ENCODE results near the gene RSL1D1.
"Not testable (repeated sequence)": the region's sequence is repeated elsewhere in the genome, so short reads cannot be mapped to it uniquely, and the experiment has no call there.

The RSL1D1 gene

DNA sequence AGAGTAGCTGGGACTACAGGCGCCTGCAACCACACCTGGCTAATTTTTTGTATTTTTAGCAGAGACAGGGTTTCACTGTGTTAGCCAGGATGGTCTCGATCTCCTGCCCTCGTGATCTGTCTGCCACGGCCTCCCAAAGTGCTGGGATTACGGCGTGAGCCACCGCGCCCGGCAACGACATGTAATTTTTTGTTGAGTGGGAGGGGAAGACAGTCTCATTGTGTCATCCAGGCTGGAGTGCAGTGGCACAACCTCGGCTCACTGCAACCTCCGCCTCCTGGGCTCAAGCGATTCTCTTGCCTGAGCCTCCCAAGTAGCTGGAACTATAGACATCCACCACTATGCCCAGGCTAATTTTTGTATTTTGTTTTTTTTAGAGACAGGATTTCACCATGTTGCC lies 32.4 kb downstream of the RSL1D1 start:
- not testable (repeated sequence) for H3K4me3 ChIP-seq (ENCODE audit: low read depth, low read length); H3K27ac ChIP-seq (ENCODE audit: low read depth, low read length); H3K9me3 ChIP-seq (ENCODE audit: control insufficient read depth, insufficient read depth, low read length); H3K36me3 ChIP-seq (ENCODE audit: control insufficient read depth, insufficient read depth, low read length); H3K9ac ChIP-seq (ENCODE audit: low read depth, low read length); H3K27me3 ChIP-seq (ENCODE audit: control insufficient read depth, insufficient read depth, low read length); H3K4me1 ChIP-seq (ENCODE audit: control insufficient read depth, insufficient read depth, low read length)

DNA sequence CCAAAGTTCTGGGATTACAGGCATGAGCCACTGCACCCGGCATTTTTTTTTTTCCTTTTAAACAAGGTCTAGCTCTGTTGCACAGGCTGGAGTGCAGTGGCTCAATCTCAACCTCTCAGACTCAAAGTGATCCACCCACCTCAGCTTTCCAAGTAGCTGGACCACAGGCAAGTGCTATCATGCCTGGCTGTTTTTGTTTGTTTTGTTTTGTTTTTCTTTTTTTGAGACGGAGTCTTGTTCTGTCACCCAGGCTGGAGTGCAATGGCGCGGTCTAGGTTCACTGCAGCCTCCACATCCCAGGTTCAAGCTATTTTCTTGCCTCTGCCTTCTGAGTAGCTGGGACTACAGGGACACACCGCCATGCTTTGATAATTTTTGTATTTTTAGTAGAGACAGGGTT lies 35.2 kb downstream of the RSL1D1 start:
- H3K27me3 ChIP-seq (ENCODE audit: control insufficient read depth, insufficient read depth, low read length) = no peaks in the 10 kb centered on the region
- H3K27ac ChIP-seq (ENCODE audit: low read depth, low read length) = no peak overlapping the region
- H3K9me3 ChIP-seq (ENCODE audit: control insufficient read depth, insufficient read depth, low read length) = no peaks in the 10 kb centered on the region
- no peak overlapping the region for H3K4me3 ChIP-seq (ENCODE audit: low read depth, low read length)
- no peaks in the 10 kb centered on the region for H3K4me1 ChIP-seq (ENCODE audit: control insufficient read depth, insufficient read depth, low read length)
- H3K9ac ChIP-seq (ENCODE audit: low read depth, low read length) = no peak overlapping the region
- H3K36me3 ChIP-seq (ENCODE audit: control insufficient read depth, insufficient read depth, low read length) = no peaks in the 10 kb centered on the region

DNA sequence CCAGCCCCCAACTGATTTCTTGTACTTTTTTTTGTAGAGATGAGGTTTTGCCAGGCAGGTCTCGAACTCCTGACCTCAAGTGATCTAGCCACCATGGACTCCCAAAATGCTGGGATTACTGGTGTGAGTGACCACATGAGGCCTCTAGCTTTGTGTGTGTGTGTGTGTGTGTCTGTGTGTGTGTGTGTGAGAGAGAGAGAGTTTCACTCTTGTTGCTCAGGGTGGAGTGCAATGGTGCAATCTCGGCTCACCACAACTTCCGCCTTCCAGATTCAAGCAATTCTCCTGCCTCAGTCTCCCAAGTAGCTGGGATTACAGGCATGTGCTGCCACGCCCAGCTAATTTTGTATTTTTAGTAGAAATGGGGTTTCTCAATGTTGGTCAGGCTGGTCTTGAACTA lies 36.5 kb downstream of the RSL1D1 start:
- not testable (repeated sequence) for H3K27ac ChIP-seq (ENCODE audit: low read depth, low read length); H3K4me1 ChIP-seq (ENCODE audit: control insufficient read depth, insufficient read depth, low read length); H3K4me3 ChIP-seq (ENCODE audit: low read depth, low read length); H3K27me3 ChIP-seq (ENCODE audit: control insufficient read depth, insufficient read depth, low read length); H3K9ac ChIP-seq (ENCODE audit: low read depth, low read length); H3K36me3 ChIP-seq (ENCODE audit: control insufficient read depth, insufficient read depth, low read length); H3K9me3 ChIP-seq (ENCODE audit: control insufficient read depth, insufficient read depth, low read length)

DNA sequence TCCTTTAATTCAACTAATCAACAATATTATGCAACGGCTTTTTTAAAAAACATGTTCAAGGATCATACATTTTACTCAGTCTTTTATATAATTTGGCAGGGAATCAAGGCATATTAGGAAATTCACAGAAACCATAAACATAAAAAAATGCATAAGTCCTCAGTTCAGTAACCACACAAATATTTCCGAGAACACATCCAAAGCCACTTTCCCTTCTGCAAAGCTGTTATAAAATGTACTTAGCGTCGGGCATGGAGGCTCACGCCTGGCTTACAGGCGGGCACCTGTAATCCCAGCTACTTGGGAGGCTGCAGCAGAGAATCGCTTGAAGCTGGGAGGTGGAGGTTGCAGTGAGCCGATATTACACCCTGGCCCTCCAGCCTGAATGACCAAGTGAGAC lies 44.6 kb downstream of the RSL1D1 start:
- Histone ChIP-seq H3K36me3 (ENCODE audit: control insufficient read depth, insufficient read depth, low read length) (no peaks in the 10 kb centered on the region), H3K9me3 (ENCODE audit: control insufficient read depth, insufficient read depth, low read length) (no peaks in the 10 kb centered on the region), H3K27me3 (ENCODE audit: control insufficient read depth, insufficient read depth, low read length) (no peaks in the 10 kb centered on the region), H3K9ac (ENCODE audit: low read depth, low read length) (no peak overlapping the region), H3K27ac (ENCODE audit: low read depth, low read length) (no peak overlapping the region), H3K4me1 (ENCODE audit: control insufficient read depth, insufficient read depth, low read length) (no peaks in the 10 kb centered on the region), H3K4me3 (ENCODE audit: low read depth, low read length) (no peak overlapping the region)

DNA sequence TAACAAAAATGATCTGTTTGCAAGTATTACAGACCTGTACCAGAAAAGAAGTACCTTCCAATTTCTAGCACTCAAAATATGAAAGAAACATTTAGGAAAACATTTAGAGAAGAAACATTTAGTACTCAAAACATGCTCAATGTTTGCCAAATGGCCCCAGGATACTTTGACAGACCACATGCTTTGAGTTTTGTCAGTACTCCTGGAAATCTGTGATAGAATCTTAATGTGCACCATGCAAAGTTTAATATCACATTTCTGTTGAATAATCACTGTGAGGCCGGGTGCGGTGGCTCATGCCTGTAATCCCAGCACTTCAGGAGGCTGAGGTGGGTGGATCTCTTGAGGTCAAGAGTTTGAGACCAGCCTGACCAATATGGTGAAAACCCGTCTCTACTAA lies 45.8 kb downstream of the RSL1D1 start:
- no peaks in the 10 kb centered on the region for H3K36me3 ChIP-seq (ENCODE audit: control insufficient read depth, insufficient read depth, low read length)
- no peak overlapping the region for H3K27ac ChIP-seq (ENCODE audit: low read depth, low read length)
- H3K9me3 ChIP-seq (ENCODE audit: control insufficient read depth, insufficient read depth, low read length) = no peaks in the 10 kb centered on the region

DNA sequence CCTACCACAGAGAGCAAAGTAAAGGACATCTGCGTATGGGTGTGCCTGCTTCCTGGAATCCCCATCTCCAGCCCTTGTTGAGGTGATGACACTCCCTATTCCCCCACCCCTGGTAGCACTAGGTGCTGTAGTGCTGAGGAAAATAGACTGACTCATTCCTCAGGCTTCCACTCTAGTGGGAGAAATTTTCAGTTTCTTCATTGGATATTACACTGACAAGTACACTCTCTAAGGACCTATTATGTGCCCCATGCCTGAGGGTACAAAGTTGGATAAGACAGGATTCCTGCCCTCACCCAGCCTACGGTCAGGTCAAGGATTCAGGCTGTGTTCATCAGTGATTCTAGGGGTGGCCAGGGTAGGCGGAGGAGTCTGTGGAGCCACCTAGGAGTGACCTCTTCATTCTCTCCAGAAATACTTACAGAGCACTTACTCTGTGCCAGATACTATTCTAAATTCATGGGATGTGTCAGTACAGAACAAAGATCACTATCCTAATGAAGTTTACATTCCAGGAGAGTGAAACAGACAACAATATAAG lies 49.8 kb downstream of the RSL1D1 start:
- no peak overlapping the region for H3K27ac ChIP-seq (ENCODE audit: low read depth, low read length)
- peaks cover 9% of the 10 kb centered on the region; the same call in 1 of the 2 replicates for H3K4me1 ChIP-seq (ENCODE audit: control insufficient read depth, insufficient read depth, low read length)
- H3K4me3 ChIP-seq (ENCODE audit: low read depth, low read length) = no peak overlapping the region

More for the DNA sequence above, 45.8 kb downstream of the RSL1D1 start:
- no peak overlapping the region for H3K4me3 ChIP-seq (ENCODE audit: low read depth, low read length)
- H3K9ac ChIP-seq (ENCODE audit: low read depth, low read length) = no peak overlapping the region
- H3K4me1 ChIP-seq (ENCODE audit: control insufficient read depth, insufficient read depth, low read length) = no peaks in the 10 kb centered on the region
- no peaks in the 10 kb centered on the region for H3K27me3 ChIP-seq (ENCODE audit: control insufficient read depth, insufficient read depth, low read length)

DNA sequence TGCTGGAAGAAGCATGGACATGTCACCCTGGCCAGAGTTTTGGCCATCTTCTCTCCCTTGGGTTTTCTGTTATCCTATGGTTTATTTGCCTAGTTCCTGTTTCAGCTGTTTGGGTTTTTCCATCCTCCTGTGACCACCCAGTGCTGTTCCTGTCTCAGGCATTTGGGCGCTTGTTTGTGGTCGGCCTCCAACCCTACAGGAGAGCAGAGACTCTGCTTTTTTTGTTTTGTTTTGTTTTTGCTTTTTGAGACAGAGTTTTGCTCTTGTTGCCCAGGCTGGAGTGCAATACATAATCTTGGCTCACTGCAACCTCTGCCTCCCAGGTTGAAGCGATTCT lies 51.0 kb downstream of the RSL1D1 start:
- Histone ChIP-seq H3K9ac (ENCODE audit: low read depth, low read length) (no peak overlapping the region), H3K27ac (ENCODE audit: low read depth, low read length) (no peak overlapping the region)

More for the DNA sequence above, 49.8 kb downstream of the RSL1D1 start:
- no peaks in the 10 kb centered on the region for H3K36me3 ChIP-seq (ENCODE audit: control insufficient read depth, insufficient read depth, low read length)
- H3K9me3 ChIP-seq (ENCODE audit: control insufficient read depth, insufficient read depth, low read length) = no peaks in the 10 kb centered on the region
- no peaks in the 10 kb centered on the region for H3K27me3 ChIP-seq (ENCODE audit: control insufficient read depth, insufficient read depth, low read length)
- no peak overlapping the region for H3K9ac ChIP-seq (ENCODE audit: low read depth, low read length)

DNA sequence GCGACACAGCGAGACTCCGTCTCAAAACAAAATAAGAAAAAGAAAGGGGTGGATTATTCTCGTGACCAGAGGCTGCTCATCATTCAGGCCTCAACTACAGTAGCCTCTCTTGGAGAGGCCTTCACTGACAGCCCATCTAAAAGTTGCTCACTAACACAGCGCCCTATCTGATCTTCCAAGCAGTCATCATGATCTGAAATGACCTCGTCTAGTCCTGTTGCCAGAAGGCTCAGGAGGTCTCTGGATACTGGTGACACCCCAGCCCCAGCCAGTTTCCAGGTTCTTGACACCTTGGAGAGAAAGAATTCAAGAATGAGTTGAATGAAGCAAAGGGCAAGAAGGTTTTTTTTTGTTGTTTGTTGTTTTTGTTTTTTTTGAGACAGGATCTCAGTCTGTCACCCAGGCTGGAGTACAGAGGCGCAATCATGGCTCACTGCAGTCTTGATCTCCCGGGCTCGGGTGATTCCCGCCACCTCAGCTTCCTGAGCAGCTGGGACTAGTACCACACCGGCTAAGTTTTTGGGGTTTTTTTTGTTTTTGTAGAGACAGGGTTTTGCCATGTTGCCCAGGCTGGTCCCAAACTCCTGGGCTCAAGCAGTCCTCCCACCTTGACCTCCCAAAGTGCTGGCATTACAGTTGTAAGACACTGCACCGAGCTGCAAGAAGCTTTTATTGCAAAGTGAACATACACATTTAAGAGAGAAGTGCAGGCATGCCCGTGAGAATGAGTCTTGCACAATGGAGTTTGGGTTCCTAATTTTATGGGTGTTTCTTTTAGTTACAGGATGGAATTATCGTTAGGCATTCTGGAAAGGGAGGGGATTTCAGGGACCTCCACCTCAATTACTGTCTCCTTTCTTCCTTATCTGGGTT lies 51.6 kb downstream of the RSL1D1 start:
- Histone ChIP-seq H3K36me3 (ENCODE audit: control insufficient read depth, insufficient read depth, low read length) (peaks cover 6% of the 10 kb centered on the region), H3K9me3 (ENCODE audit: control insufficient read depth, insufficient read depth, low read length) (no peaks in the 10 kb centered on the region), H3K27me3 (ENCODE audit: control insufficient read depth, insufficient read depth, low read length) (no peaks in the 10 kb centered on the region), H3K4me1 (ENCODE audit: control insufficient read depth, insufficient read depth, low read length) (peaks cover 9% of the 10 kb centered on the region; the same call in 1 of the 2 replicates), H3K9ac (ENCODE audit: low read depth, low read length) (no peak overlapping the region), H3K4me3 (ENCODE audit: low read depth, low read length) (no peak overlapping the region), H3K27ac (ENCODE audit: low read depth, low read length) (no peak overlapping the region)

More for the DNA sequence above, 51.0 kb downstream of the RSL1D1 start:
- H3K4me3 ChIP-seq (ENCODE audit: low read depth, low read length) = no peak overlapping the region
- no peaks in the 10 kb centered on the region for H3K9me3 ChIP-seq (ENCODE audit: control insufficient read depth, insufficient read depth, low read length)
- peaks cover 9% of the 10 kb centered on the region; the same call in 1 of the 2 replicates for H3K4me1 ChIP-seq (ENCODE audit: control insufficient read depth, insufficient read depth, low read length)
- H3K27me3 ChIP-seq (ENCODE audit: control insufficient read depth, insufficient read depth, low read length) = no peaks in the 10 kb centered on the region
- H3K36me3 ChIP-seq (ENCODE audit: control insufficient read depth, insufficient read depth, low read length) = no peaks in the 10 kb centered on the region

DNA sequence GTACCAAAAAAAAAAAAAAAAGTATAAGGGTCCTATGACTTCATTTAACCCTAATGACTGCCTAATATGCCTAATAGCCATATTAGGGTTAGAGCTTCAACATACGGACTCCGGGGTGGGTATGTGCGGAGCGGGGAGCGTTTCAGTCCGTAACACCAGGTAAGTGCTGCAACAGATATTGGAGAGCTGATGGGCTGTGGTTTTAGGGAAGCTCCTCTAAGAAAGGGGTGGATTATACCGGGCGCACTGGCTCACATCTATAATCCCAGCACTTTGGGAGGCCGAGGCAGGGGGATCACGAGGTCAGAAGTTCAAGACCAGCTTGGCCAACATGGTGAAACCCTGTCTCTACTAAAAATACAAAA lies 52.3 kb downstream of the RSL1D1 start:
- H3K9ac ChIP-seq (ENCODE audit: low read depth, low read length) = no peak overlapping the region
- H3K27me3 ChIP-seq (ENCODE audit: control insufficient read depth, insufficient read depth, low read length) = no peaks in the 10 kb centered on the region
- H3K4me1 ChIP-seq (ENCODE audit: control insufficient read depth, insufficient read depth, low read length) = peaks cover 9% of the 10 kb centered on the region; the same call in 1 of the 2 replicates
- peak overlapping the region; percentile 88; the same call in 1 of the 2 replicates for H3K4me3 ChIP-seq (ENCODE audit: low read depth, low read length)
- no peaks in the 10 kb centered on the region for H3K9me3 ChIP-seq (ENCODE audit: control insufficient read depth, insufficient read depth, low read length)
- H3K27ac ChIP-seq (ENCODE audit: low read depth, low read length) = no peak overlapping the region
- H3K36me3 ChIP-seq (ENCODE audit: control insufficient read depth, insufficient read depth, low read length) = peaks cover 8% of the 10 kb centered on the region

DNA sequence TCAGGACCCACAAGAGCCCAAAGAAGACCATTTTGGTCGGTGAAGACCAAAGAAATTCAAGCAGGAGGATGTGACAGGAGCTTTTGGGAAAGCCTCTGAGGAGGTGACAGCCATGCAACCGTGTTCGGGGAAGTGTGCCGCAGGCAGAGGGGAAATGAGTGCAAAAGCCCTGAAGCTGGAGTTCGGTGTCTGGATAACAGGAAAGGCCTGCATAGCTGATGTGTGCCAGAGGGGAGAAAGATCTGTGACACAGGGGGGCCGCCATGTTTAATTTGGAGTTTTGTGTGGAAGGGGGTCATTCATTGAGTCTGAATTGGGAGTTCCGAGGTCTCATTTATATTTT lies 53.4 kb downstream of the RSL1D1 start:
- Histone ChIP-seq H3K4me1 (ENCODE audit: control insufficient read depth, insufficient read depth, low read length) (peaks cover 9% of the 10 kb centered on the region; the same call in 1 of the 2 replicates), H3K9ac (ENCODE audit: low read depth, low read length) (peak overlapping the region; percentile 89), H3K4me3 (ENCODE audit: low read depth, low read length) (peak overlapping the region; percentile 88)

DNA sequence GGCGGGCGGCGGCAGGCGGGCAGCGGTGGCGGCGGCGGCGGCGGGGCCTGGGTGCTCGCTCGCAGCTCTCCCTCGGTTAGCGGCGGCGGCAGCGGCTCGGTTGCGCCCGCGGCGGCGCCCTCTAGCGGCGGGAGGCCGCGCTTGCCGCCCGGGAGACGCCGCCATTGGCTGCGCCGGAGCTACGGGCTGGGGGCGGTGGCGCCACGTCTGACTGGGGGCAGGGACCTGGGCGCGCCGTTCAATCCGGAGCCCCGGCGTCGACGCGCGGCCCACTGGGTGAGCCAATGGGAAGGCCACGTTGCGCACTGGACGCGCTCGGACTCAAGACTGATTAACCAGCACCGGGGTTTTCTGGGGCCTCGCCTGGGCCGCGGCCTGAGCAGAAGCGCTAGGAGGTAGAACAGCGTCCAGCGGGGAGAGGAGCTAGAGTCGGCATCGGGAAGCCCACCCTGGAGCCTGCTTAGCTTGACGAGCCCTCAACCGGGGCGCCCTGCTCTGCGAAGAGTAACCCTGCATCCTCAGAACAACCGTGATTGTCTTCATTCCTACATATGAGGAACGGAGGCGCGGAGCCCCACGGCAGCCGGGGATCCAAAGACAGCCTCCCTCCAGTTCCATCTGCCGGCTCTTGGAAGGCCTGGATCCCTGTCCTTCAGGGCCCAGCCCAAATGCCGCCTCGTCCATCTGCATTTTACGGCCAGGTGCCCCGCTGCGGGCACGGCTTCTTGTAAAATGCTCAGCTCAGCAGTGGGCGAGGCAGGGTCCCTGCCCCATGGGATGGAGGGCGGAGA lies 54.0 kb downstream of the RSL1D1 start, which contains the start of gene ZC3H7A:
Gene ZC3H7A, minus strand, starts transcription at position 93 of the 791 bp plus-strand sequence. CDS start 14,904 bp downstream, outside the sequence.
- Histone ChIP-seq H3K36me3 (ENCODE audit: control insufficient read depth, insufficient read depth, low read length) (peaks cover 15% of the 10 kb centered on the region), H3K4me3 (ENCODE audit: low read depth, low read length) (peak within 1 kb of the TSS; percentile 91), H3K9me3 (ENCODE audit: control insufficient read depth, insufficient read depth, low read length) (no peaks in the 10 kb centered on the region), H3K27me3 (ENCODE audit: control insufficient read depth, insufficient read depth, low read length) (no peaks in the 10 kb centered on the region), H3K9ac (ENCODE audit: low read depth, low read length) (peak within 1 kb of the TSS; percentile 89), H3K4me1 (ENCODE audit: control insufficient read depth, insufficient read depth, low read length) (peaks cover 9% of the 10 kb centered on the region; the same call in 1 of the 2 replicates), H3K27ac (ENCODE audit: low read depth, low read length) (peak within 1 kb of the TSS; percentile 99)

More for the DNA sequence above, 53.4 kb downstream of the RSL1D1 start:
- Histone ChIP-seq H3K9me3 (ENCODE audit: control insufficient read depth, insufficient read depth, low read length) (no peaks in the 10 kb centered on the region), H3K27ac (ENCODE audit: low read depth, low read length) (peak overlapping the region; percentile 99), H3K36me3 (ENCODE audit: control insufficient read depth, insufficient read depth, low read length) (peaks cover 15% of the 10 kb centered on the region), H3K27me3 (ENCODE audit: control insufficient read depth, insufficient read depth, low read length) (no peaks in the 10 kb centered on the region)
